Body of pancreas (tissue), 4 donors: ENCODE measurements around the gene TRIP13.

ENCODE experiments used
- CTCF ChIP-seq, 7 experiments: fragments of 450-650 bp in 4 of 7; fragments of 200-600 bp in 3 of 7; sonication (generic) in 3 of 7; IDR thresholded peaks; one replicate each; pipeline ENCODE4 v1.5.1; 2016 to 2019; ENCODE audit warnings: antibody characterized with exemption in 7 of 7
- POLR2A ChIP-seq, 3 donors: fragments of 450-650 bp; IDR thresholded peaks; one replicate each; pipeline ENCODE4 v1.6.1; 2016; ENCODE audit warnings: antibody characterized with exemption in 3 of 3, mild to moderate bottlenecking in 2 of 3

DNA sequence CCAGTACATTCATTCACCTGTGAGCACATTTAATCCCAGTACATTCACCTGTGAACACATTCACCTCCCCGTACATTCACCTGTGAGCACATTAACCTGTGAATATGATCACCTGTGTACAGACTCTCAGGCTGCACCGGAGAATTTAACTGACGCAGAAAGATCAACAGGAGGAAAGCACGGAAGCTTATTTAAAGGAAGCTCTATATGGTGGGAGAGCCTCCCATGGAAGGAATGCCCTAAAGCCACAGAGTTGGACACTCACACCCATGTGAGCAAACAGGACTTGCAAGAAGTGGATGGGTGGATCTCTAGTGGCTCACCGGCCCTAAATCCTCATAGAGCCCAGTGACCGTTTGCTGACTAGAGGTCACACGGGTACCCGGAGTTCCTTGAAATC, 38.2 kb downstream of the TRIP13 start:
- TF ChIP-seq CTCF (IDR thresholded peaks at IDR 0.05): no peak
- TF ChIP-seq POLR2A (IDR thresholded peaks at IDR 0.05): no peak
